H1 (cell line): ENCODE results near the gene DVL1. TPM values are rescaled to one million over a fixed set of nuclear protein-coding genes. Genes with fewer than 3 reads are reported as not detected.

Source experiments
- CTCF ChIA-PET: fragments of 300-600 bp; sonication (Branson Sonifier 250); formaldehyde crosslinking; loops from one replicate; lab custom pipeline; 2021; ENCODE audit not compliant: partially characterized antibody; lab: Charles Lee
- POLR2A ChIA-PET: fragments of 300-600 bp; sonication (Branson Sonifier 250); formaldehyde crosslinking; loops from one replicate; lab custom pipeline; 2021; ENCODE audit warnings: inconsistent platforms; ENCODE audit not compliant: partially characterized antibody; lab: Charles Lee
- DNase-seq, 2 experiments: peaks; one replicate each; pipeline versions ENCODE4 v3.0.0 to v3.0.0-alpha.2; 2010 to 2022; ENCODE audit warnings: low spot score in 2 of 2, low read depth in 1 of 2, mixed read lengths in 1 of 2
- FAIRE-seq: peaks from 2 replicates; lab custom pipeline; 2011; peaks lifted over from hg19 to GRCh38; lab: Jason Lieb, UNC
- H2AFZ ChIP-seq: 2 replicates; pipeline ENCODE4 v1.8.1; 2012; ENCODE audit warnings: low read length, inconsistent platforms
- H2AK5ac ChIP-seq: 2 replicates; pipeline ENCODE4 v1.6.1; 2013; ENCODE audit warnings: low read depth, low read length
- H2BK120ac ChIP-seq: replicated peaks from 2 replicates; pipeline ENCODE3; 2013; ENCODE audit warnings: low read depth, low read length, inconsistent platforms
- H2BK12ac ChIP-seq: 2 replicates; pipeline ENCODE4 v1.6.1; 2013; ENCODE audit warnings: low read depth, low read length
- H2BK15ac ChIP-seq: 2 replicates; pipeline ENCODE4 v1.6.1; 2013; ENCODE audit warnings: low read length
- H2BK20ac ChIP-seq: 2 replicates; pipeline ENCODE4 v1.6.1; 2013; ENCODE audit warnings: low read length
- H2BK5ac ChIP-seq: 2 replicates; pipeline ENCODE4 v1.6.1; 2013; ENCODE audit warnings: low read depth, low read length
- H3K14ac ChIP-seq: 2 replicates; pipeline ENCODE4 v1.6.1; 2013; ENCODE audit warnings: inconsistent platforms; ENCODE audit not compliant: insufficient read length
- H3K18ac ChIP-seq: 2 replicates; pipeline ENCODE4 v1.6.1; 2013; ENCODE audit warnings: low read length; ENCODE audit errors: extremely low read depth
- H3K23ac ChIP-seq: 2 replicates; pipeline ENCODE4 v1.6.1; 2013; ENCODE audit warnings: inconsistent platforms; ENCODE audit not compliant: insufficient read length
- H3K23me2 ChIP-seq: 2 replicates; pipeline ENCODE4 v1.6.1; 2013; ENCODE audit warnings: low read depth, low read length
- H3K27ac ChIP-seq: 2 replicates; pipeline ENCODE4 v1.6.1; 2011; ENCODE audit warnings: low read depth, low read length, inconsistent platforms
- H3K27me3 ChIP-seq, 4 experiments: replicated peaks in 1 of 4; 1 replicate in 1 of 4; 2 replicates in 3 of 4; pipeline versions ENCODE4 v1.6.1 to v1.8.1; 2011 to 2013; ENCODE audit warnings: low read length in 3 of 4, mild to moderate bottlenecking in 3 of 4, inconsistent platforms in 2 of 4, mixed read lengths in 2 of 4, moderate library complexity in 1 of 4; ENCODE audit not compliant: control insufficient read depth in 3 of 4, insufficient read depth in 3 of 4; ENCODE audit errors: extremely low read depth in 1 of 4
- H3K36me3 ChIP-seq, 4 experiments: 2 replicates each; pipeline versions ENCODE4 v1.6.1 to v1.8.1; 2011 to 2013; ENCODE audit warnings: mild to moderate bottlenecking in 4 of 4, low read length in 3 of 4, moderate library complexity in 2 of 4, control low read depth in 1 of 4, inconsistent platforms in 1 of 4; ENCODE audit not compliant: insufficient read depth in 4 of 4, control insufficient read depth in 2 of 4
- H3K4ac ChIP-seq: replicated peaks from 2 replicates; pipeline ENCODE3; 2013; ENCODE audit warnings: low read length, low read depth, mixed read lengths, inconsistent platforms; ENCODE audit not compliant: insufficient read length
- H3K4me1 ChIP-seq, 4 experiments: replicated peaks in 1 of 4; 1 replicate in 1 of 4; 2 replicates in 3 of 4; pipeline versions ENCODE4 v1.6.1 to v1.8.1; 2011 to 2013; ENCODE audit warnings: low read length in 3 of 4, inconsistent platforms in 2 of 4, mixed read lengths in 1 of 4; ENCODE audit not compliant: insufficient read depth in 4 of 4, control insufficient read depth in 3 of 4
- H3K4me2 ChIP-seq, 2 experiments: 2 replicates each; pipeline versions ENCODE4 v1.6.1 to v1.8.1; 2011 to 2013; ENCODE audit warnings: low read depth in 2 of 2, low read length in 2 of 2, control low read depth in 1 of 2, inconsistent platforms in 1 of 2, mild to moderate bottlenecking in 1 of 2; ENCODE audit not compliant: insufficient read depth in 1 of 2
- H3K4me3 ChIP-seq, 4 experiments: fragments of 200-600, 300-600 bp in 1 of 4; sonication (generic), shearing (Covaris generic), sonication (Bioruptor Twin) in 1 of 4; 2 replicates each; pipeline versions ENCODE4 v1.5.1 to v1.8.1; 2011 to 2016; ENCODE audit warnings: low read length in 4 of 4, low read depth in 3 of 4, control low read depth in 2 of 4, inconsistent platforms in 2 of 4, mild to moderate bottlenecking in 2 of 4, mixed read lengths in 1 of 4, moderate library complexity in 1 of 4; ENCODE audit not compliant: insufficient read depth in 2 of 4; ENCODE audit errors: extremely low read depth in 1 of 4
- H3K56ac ChIP-seq: replicated peaks from 2 replicates; pipeline ENCODE3; 2013; ENCODE audit warnings: low read depth, mild to moderate bottlenecking, mixed read lengths, low read length, inconsistent platforms; ENCODE audit not compliant: insufficient read length
- H3K79me1 ChIP-seq: 2 replicates; pipeline ENCODE4 v1.6.1; 2013; ENCODE audit warnings: low read depth, low read length, control low read depth
- H3K79me2 ChIP-seq, 2 experiments: 2 replicates each; pipeline versions ENCODE4 v1.6.1 to v1.8.1; 2012 to 2013; ENCODE audit warnings: low read length in 2 of 2, mild to moderate bottlenecking in 2 of 2, inconsistent platforms in 1 of 2; ENCODE audit not compliant: insufficient read depth in 2 of 2, control insufficient read depth in 1 of 2
- H3K9ac ChIP-seq, 4 experiments: replicated peaks in 1 of 4; 1 replicate in 1 of 4; 2 replicates in 3 of 4; pipeline versions ENCODE4 v1.6.1 to v1.8.1; 2011 to 2013; ENCODE audit warnings: low read depth in 3 of 4, low read length in 3 of 4, control low read depth in 2 of 4, mild to moderate bottlenecking in 2 of 4, moderate library complexity in 2 of 4, inconsistent platforms in 1 of 4; ENCODE audit errors: extremely low read depth in 1 of 4
- H3K9me3 ChIP-seq, 2 experiments: 2 replicates each; pipeline versions ENCODE4 v1.6.1 to v1.8.1; 2012 to 2013; ENCODE audit warnings: mild to moderate bottlenecking in 2 of 2, moderate library complexity in 2 of 2, control low read depth in 1 of 2, inconsistent platforms in 1 of 2, low read depth in 1 of 2, low read length in 1 of 2, mixed read lengths in 1 of 2; ENCODE audit not compliant: insufficient read depth in 2 of 2
- H4K20me1 ChIP-seq, 2 experiments: replicated peaks in 1 of 2; 2 replicates each; pipeline versions ENCODE3 to v1.8.1; 2011 to 2013; ENCODE audit warnings: inconsistent platforms in 2 of 2, low read length in 2 of 2, mild to moderate bottlenecking in 1 of 2; ENCODE audit not compliant: insufficient read depth in 2 of 2, control insufficient read depth in 1 of 2
- H4K5ac ChIP-seq: 2 replicates; pipeline ENCODE4 v1.6.1; 2013; ENCODE audit warnings: low read length, low read depth, mixed read lengths, inconsistent platforms; ENCODE audit not compliant: insufficient read length
- H4K8ac ChIP-seq: 2 replicates; pipeline ENCODE4 v1.8.0; 2013; ENCODE audit warnings: mild to moderate bottlenecking, moderate library complexity, low read length, inconsistent platforms; ENCODE audit not compliant: insufficient read depth; ENCODE audit errors: extremely low read depth
- H4K91ac ChIP-seq: replicated peaks from 2 replicates; pipeline ENCODE3; 2013; ENCODE audit warnings: low read length, mixed read lengths, inconsistent platforms; ENCODE audit not compliant: insufficient read length
- BCL11A ChIP-seq, 2 experiments: IDR thresholded peaks; one replicate each; pipeline ENCODE4 v1.6.1; 2011; ENCODE audit warnings: low read depth in 2 of 2, low read length in 2 of 2, mild to moderate bottlenecking in 2 of 2
- JUND ChIP-seq: IDR thresholded peaks from 2 replicates; pipeline ENCODE4 v1.6.1; 2011; ENCODE audit warnings: mild to moderate bottlenecking, improper control_type of control experiment, low read length
- KDM5A ChIP-seq: fragments of 200-600 bp; IDR thresholded peaks from 2 replicates; pipeline ENCODE4 v1.7.1; 2012; ENCODE audit warnings: mild to moderate bottlenecking, low read length, inconsistent platforms, mixed read lengths
- SIN3A ChIP-seq, 2 experiments: IDR thresholded peaks in 1 of 2; conservative IDR thresholded peaks in 1 of 2; 2 replicates each; pipeline ENCODE4 v1.6.1; 2011 to 2012; ENCODE audit warnings: low read length in 2 of 2, improper control_type of control experiment in 1 of 2, low read depth in 1 of 2, mild to moderate bottlenecking in 1 of 2
- SP4 ChIP-seq: IDR thresholded peaks from 2 replicates; pipeline ENCODE4 v1.6.1; 2012; ENCODE audit warnings: low read length, inconsistent platforms
- TAF1 ChIP-seq: IDR thresholded peaks from 2 replicates; pipeline ENCODE4 v1.6.1; 2011; ENCODE audit warnings: mild to moderate bottlenecking, low read depth, low read length
- USF2 ChIP-seq: IDR thresholded peaks from 2 replicates; pipeline ENCODE4 v1.6.1; 2011; ENCODE audit warnings: low read length, improper control_type of control experiment
- WGBS, 2 experiments: shearing (Covaris generic) in 1 of 2; methylation state at CpG; one replicate each; pipeline versions ENCODE4 v1.1.6 to v1.1.7; 2013 to 2015; ENCODE audit warnings: low lambda C conversion rate in 2 of 2, mixed read lengths in 2 of 2, inconsistent platforms in 1 of 2, low coverage in 1 of 2, missing lambda C conversion rate in 1 of 2; ENCODE audit not compliant: insufficient replicate concordance in 2 of 2, insufficient coverage in 1 of 2, insufficient read length in 1 of 2; ENCODE audit errors: extremely low coverage in 1 of 2, missing lambda C conversion rate in 1 of 2; 5-methylcytosine and 5-hydroxymethylcytosine counted together
- polyA plus RNA-seq, 7 experiments: library from polyadenylated mRNA; depleted of rRNA in 3 of 7; stranded (reverse) in 5 of 7; unstranded in 2 of 7; fragments of >200 nt in 5 of 7; fragments of 200-250 nt in 2 of 7; gene quantifications; 1 replicate in 5 of 7; 2 replicates in 1 of 7; 4 replicates in 1 of 7; pipeline versions ENCODE4 v1.2.1 to v1.2.3, GENCODE V29; 2011 to 2013; ENCODE audit warnings: missing spikeins in 2 of 7, mixed read lengths in 2 of 7
- total RNA-seq: library from RNA; stranded (reverse); fragmentation: NEBNext Ultra II Directional; extraction: Animal tissue kit (Norgen Biotek cat#: 25700); gene quantifications from 2 replicates; pipeline ENCODE4 v1.2.1, GENCODE V29; 2021

The DVL1 gene
- total and polyA plus RNA-seq, 2 of the 8 experiments (the other 6 are each of a cell fraction or from before 2014, with no cell fraction given): 39.4 to 58.9 TPM

- peaks cover 0 to 6% of the 10 kb centered on the region in 2 experiments; a peak in 2 of 4 replicates for H3K9me3 ChIP-seq
- no peak overlapping the region for H2AFZ ChIP-seq
- no peak overlapping the region for H2BK20ac ChIP-seq
- H3K4me1 ChIP-seq: peaks cover 0 to 8% (median 3%) of the 10 kb centered on the region in 4 experiments; a peak in 5 of 7 replicates
- H3K14ac ChIP-seq: no peak overlapping the region
- TF ChIP-seq KDM5A: no peak
- no peak for TF ChIP-seq TAF1
- TF ChIP-seq JUND: no peak
- TF ChIP-seq SP4: no peak
- no peak for TF ChIP-seq SIN3A (conservative IDR thresholded peaks at IDR 0.05 in 1 of 2, IDR thresholded peaks at IDR 0.05 in 1 of 2; ENCODE audit: low read depth in 1 of 2, low read length in 2 of 2)
- TF ChIP-seq BCL11A (IDR thresholded peaks at IDR 0.05; ENCODE audit: low read depth in 2 of 2, low read length in 2 of 2): no peak
- no peak for TF ChIP-seq USF2
- TF ChIP-seq, all 59 proteins: peak for 0
- H3K79me1 ChIP-seq: peaks cover 13% of the 10 kb centered on the region
- H3K4ac ChIP-seq: no peak overlapping the region
- no peak overlapping the region for H2BK12ac ChIP-seq
- no peak for DNase-seq
- no peak overlapping the region for H3K18ac ChIP-seq
- FAIRE-seq: no peak
- H3K4me3 ChIP-seq: no peak overlapping the region
- no peak overlapping the region for H4K91ac ChIP-seq
- H2BK5ac ChIP-seq: no peak overlapping the region
- no peak overlapping the region for H4K8ac ChIP-seq
- no peak overlapping the region for H3K4me2 ChIP-seq
- H3K27me3 ChIP-seq: no peaks in the 10 kb centered on the region; a peak in 1 of 7 replicates
- H3K27ac ChIP-seq: no peak overlapping the region
- ChIA-PET CTCF (interaction anchor here (0.5 kb wide), 1 partner anchor 340 kb away, joined by 3 read pairs; no protein-coding TSS in a partner anchor), POLR2A (interaction anchor here (0.6 to 1.4 kb wide), 4 partner anchors 8 to 32 kb away, joined by 3 to 4 read pairs (median 4); no protein-coding TSS in a partner anchor)
- peaks cover 0 to 3% (median 0%) of the 10 kb centered on the region in 4 experiments; a peak in 1 of 8 replicates for H3K36me3 ChIP-seq
- H2BK15ac ChIP-seq: no peak overlapping the region
- no peak overlapping the region for H4K5ac ChIP-seq
- H4K20me1 ChIP-seq: peaks cover 3 to 26% of the 10 kb centered on the region in 2 experiments
- no peak overlapping the region for H2BK120ac ChIP-seq
- peaks cover 9% of the 10 kb centered on the region for H3K23me2 ChIP-seq
- no peak overlapping the region for H2AK5ac ChIP-seq
- no peak overlapping the region for H3K23ac ChIP-seq
- H3K56ac ChIP-seq: no peak overlapping the region
- WGBS, 2 experiments: 100% methylated on average over 6 of the region's 15 CpGs; no CpG with 5 or more reads in 1 of the 2 experiments
- no peak overlapping the region for H3K9ac ChIP-seq
- H3K79me2 ChIP-seq: peaks cover 3 to 16% of the 10 kb centered on the region in 2 experiments; a peak in 3 of 4 replicates
Measured at GRCh38 chr1:1328254-1328653, 21.0 kb downstream of the DVL1 start.
